SK-N-SH treated with all-trans-retinoic acid at 6 μM for 48 hours (cell line): ENCODE data around the gene CPLX1.

Experiments
- ATAC-seq: fragments of 200-7000 bp; cut with Tn5 transposase; 3 replicates; pipeline ENCODE4 v1.9.1; 2020; ENCODE audit warnings: mild to moderate bottlenecking, moderate library complexity
- ARNTL ChIP-seq: fragments of 450-650 bp; formaldehyde crosslinking; IDR thresholded peaks from 2 replicates; pipeline ENCODE4 v1.5.0; 2020; ENCODE audit warnings: low read depth, mild to moderate bottlenecking, moderate library complexity, borderline replicate concordance
- BACH2 ChIP-seq: fragments of 250-450 bp; sonication (Bioruptor Pico); IDR thresholded peaks from 2 replicates; pipeline ENCODE4 v1.9.0; 2021; ENCODE audit warnings: mild to moderate bottlenecking, borderline replicate concordance
- CSDC2 ChIP-seq: fragments of 250-450 bp; sonication (Bioruptor Pico); IDR thresholded peaks from 2 replicates; pipeline ENCODE4 v1.5.0; 2020; ENCODE audit warnings: mild to moderate bottlenecking, moderate library complexity
- ESRRG ChIP-seq: fragments of 250-450 bp; sonication (Bioruptor Pico); IDR thresholded peaks from 2 replicates; pipeline ENCODE4 v1.6.1; 2021; ENCODE audit warnings: mild to moderate bottlenecking
- GLIS3 ChIP-seq: fragments of 250-450 bp; sonication (Bioruptor Pico); IDR thresholded peaks from 2 replicates; pipeline ENCODE4 v1.5.0; 2020; ENCODE audit warnings: mild to moderate bottlenecking, moderate library complexity
- ISL1 ChIP-seq: fragments of 250-450 bp; sonication (Bioruptor Pico); IDR thresholded peaks from 2 replicates; pipeline ENCODE4 v2.1.2; 2022; ENCODE audit warnings: mild to moderate bottlenecking, moderate library complexity
- OSR1 ChIP-seq: fragments of 250-450 bp; sonication (Bioruptor Pico); IDR thresholded peaks from 2 replicates; pipeline ENCODE4 v1.8.0; 2022; ENCODE audit warnings: moderate library complexity, mild to moderate bottlenecking, inconsistent platforms
- PPARA ChIP-seq: fragments of 250-450 bp; sonication (Bioruptor Pico); IDR thresholded peaks from 2 replicates; pipeline ENCODE4 v1.5.0; 2020; ENCODE audit warnings: mild to moderate bottlenecking, borderline replicate concordance
- RARB ChIP-seq: fragments of 250-450 bp; sonication (Bioruptor Pico); IDR thresholded peaks from 2 replicates; pipeline ENCODE4 v1.8.0; 2021; ENCODE audit warnings: mild to moderate bottlenecking, moderate library complexity
- SNAI2 ChIP-seq: fragments of 250-450 bp; sonication (Bioruptor Pico); IDR thresholded peaks from 2 replicates; pipeline ENCODE4 v1.5.0; 2020; ENCODE audit warnings: mild to moderate bottlenecking, moderate library complexity
- TCF4 ChIP-seq: fragments of 250-450 bp; sonication (Bioruptor Pico); IDR thresholded peaks from 2 replicates; pipeline ENCODE4 v1.8.0; 2021; ENCODE audit warnings: mild to moderate bottlenecking, moderate library complexity, borderline replicate concordance
- TOX ChIP-seq: fragments of 250-450 bp; sonication (Bioruptor Pico); IDR thresholded peaks from 2 replicates; pipeline ENCODE4 v1.8.0; 2021; ENCODE audit warnings: mild to moderate bottlenecking, moderate library complexity, borderline replicate concordance
- ZC3H10 ChIP-seq: fragments of 250-450 bp; sonication (Bioruptor Pico); IDR thresholded peaks from 2 replicates; pipeline ENCODE4 v1.5.1; 2021; ENCODE audit warnings: mild to moderate bottlenecking, moderate library complexity
- ZFP3 ChIP-seq: fragments of 250-450 bp; sonication (Bioruptor Pico); IDR thresholded peaks from 2 replicates; pipeline ENCODE4 v1.5.0; 2020; ENCODE audit warnings: mild to moderate bottlenecking, moderate library complexity
- ZNF565 ChIP-seq: fragments of 450-650 bp; formaldehyde crosslinking; conservative IDR thresholded peaks from 2 replicates; pipeline ENCODE4 v1.5.0; 2020; ENCODE audit warnings: low read depth, mild to moderate bottlenecking, moderate library complexity
- ZNF70 ChIP-seq: fragments of 450-650 bp; formaldehyde crosslinking; IDR thresholded peaks from 2 replicates; pipeline ENCODE4 v1.5.0; 2020; ENCODE audit warnings: mild to moderate bottlenecking, moderate library complexity
- ZNF8 ChIP-seq: fragments of 450-650 bp; formaldehyde crosslinking; IDR thresholded peaks from 2 replicates; pipeline ENCODE4 v1.5.0; 2020; ENCODE audit warnings: mild to moderate bottlenecking, moderate library complexity
- TF ChIP-seq, protein P1 (sequence below): fragments of 250-450 bp; sonication (Bioruptor Pico); IDR thresholded peaks from 2 replicates; pipeline ENCODE4 v1.8.0; 2020; ENCODE audit warnings: mild to moderate bottlenecking, moderate library complexity, borderline replicate concordance
- TF ChIP-seq, protein P2 (sequence below): fragments of 250-450 bp; sonication (Bioruptor Pico); IDR thresholded peaks from 2 replicates; pipeline ENCODE4 v1.5.0; 2020; ENCODE audit warnings: mild to moderate bottlenecking, moderate library complexity
- TF ChIP-seq, protein P3 (sequence below): fragments of 250-450 bp; sonication (Bioruptor Pico); IDR thresholded peaks from 2 replicates; pipeline ENCODE4 v1.5.1; 2020; ENCODE audit warnings: low read depth, mild to moderate bottlenecking, moderate library complexity
- TF ChIP-seq, protein P4 (sequence below): fragments of 250-450 bp; sonication (Bioruptor Pico); IDR thresholded peaks from 2 replicates; pipeline ENCODE4 v1.5.1; 2021; ENCODE audit warnings: mild to moderate bottlenecking, moderate library complexity
- TF ChIP-seq, protein P5 (sequence below): fragments of 250-450 bp; sonication (Bioruptor Pico); IDR thresholded peaks from 2 replicates; pipeline ENCODE4 v1.8.0; 2021; ENCODE audit warnings: low read depth, mild to moderate bottlenecking, moderate library complexity, borderline replicate concordance

Gene CPLX1

DNA sequence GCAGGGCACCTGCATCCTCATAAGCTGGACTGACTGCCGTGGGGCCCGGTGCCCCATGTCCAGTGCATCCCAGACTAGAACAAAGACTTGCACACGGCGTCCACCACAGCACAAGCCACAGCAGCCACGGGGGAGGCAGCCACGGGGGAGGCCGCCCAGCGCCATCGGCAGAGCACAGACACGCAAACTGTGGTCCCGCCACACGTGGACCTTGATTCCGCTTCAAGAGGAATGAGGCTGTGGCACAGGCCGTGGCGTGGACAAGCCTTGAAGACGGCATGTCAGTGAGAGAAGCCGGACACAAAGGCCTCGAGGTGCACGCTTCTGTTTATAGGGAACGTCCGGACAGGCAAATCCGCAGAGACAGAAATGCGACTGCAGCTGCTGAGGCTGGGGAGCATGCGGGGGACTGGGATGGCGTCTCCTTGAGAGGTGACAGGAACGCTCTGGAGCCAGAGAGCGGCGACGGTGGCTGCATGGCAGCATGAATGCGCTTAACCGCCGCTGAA lies 10.1 kb upstream of the CPLX1 start:
- ATAC-seq, result no peak; the same call in 2 of the 3 replicates
- TF ChIP-seq, protein P1, sequence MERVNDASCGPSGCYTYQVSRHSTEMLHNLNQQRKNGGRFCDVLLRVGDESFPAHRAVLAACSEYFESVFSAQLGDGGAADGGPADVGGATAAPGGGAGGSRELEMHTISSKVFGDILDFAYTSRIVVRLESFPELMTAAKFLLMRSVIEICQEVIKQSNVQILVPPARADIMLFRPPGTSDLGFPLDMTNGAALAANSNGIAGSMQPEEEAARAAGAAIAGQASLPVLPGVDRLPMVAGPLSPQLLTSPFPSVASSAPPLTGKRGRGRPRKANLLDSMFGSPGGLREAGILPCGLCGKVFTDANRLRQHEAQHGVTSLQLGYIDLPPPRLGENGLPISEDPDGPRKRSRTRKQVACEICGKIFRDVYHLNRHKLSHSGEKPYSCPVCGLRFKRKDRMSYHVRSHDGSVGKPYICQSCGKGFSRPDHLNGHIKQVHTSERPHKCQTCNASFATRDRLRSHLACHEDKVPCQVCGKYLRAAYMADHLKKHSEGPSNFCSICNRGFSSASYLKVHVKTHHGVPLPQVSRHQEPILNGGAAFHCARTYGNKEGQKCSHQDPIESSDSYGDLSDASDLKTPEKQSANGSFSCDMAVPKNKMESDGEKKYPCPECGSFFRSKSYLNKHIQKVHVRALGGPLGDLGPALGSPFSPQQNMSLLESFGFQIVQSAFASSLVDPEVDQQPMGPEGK (CRISPR knock-in tag), result no peak
- no peak for TF ChIP-seq TOX (CRISPR knock-in tag)
- no peak for TF ChIP-seq ZFP3 (CRISPR knock-in tag)
- no peak for TF ChIP-seq ARNTL (CRISPR knock-in tag)
- TF ChIP-seq, protein P2, sequence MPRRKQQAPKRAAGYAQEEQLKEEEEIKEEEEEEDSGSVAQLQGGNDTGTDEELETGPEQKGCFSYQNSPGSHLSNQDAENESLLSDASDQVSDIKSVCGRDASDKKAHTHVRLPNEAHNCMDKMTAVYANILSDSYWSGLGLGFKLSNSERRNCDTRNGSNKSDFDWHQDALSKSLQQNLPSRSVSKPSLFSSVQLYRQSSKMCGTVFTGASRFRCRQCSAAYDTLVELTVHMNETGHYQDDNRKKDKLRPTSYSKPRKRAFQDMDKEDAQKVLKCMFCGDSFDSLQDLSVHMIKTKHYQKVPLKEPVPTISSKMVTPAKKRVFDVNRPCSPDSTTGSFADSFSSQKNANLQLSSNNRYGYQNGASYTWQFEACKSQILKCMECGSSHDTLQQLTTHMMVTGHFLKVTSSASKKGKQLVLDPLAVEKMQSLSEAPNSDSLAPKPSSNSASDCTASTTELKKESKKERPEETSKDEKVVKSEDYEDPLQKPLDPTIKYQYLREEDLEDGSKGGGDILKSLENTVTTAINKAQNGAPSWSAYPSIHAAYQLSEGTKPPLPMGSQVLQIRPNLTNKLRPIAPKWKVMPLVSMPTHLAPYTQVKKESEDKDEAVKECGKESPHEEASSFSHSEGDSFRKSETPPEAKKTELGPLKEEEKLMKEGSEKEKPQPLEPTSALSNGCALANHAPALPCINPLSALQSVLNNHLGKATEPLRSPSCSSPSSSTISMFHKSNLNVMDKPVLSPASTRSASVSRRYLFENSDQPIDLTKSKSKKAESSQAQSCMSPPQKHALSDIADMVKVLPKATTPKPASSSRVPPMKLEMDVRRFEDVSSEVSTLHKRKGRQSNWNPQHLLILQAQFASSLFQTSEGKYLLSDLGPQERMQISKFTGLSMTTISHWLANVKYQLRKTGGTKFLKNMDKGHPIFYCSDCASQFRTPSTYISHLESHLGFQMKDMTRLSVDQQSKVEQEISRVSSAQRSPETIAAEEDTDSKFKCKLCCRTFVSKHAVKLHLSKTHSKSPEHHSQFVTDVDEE (CRISPR knock-in tag), result no peak
- no peak for TF ChIP-seq OSR1 (CRISPR knock-in tag)
- no peak for TF ChIP-seq ZC3H10
- TF ChIP-seq PPARA (CRISPR knock-in tag), result no peak
- no peak for TF ChIP-seq GLIS3
- TF ChIP-seq, protein P3, sequence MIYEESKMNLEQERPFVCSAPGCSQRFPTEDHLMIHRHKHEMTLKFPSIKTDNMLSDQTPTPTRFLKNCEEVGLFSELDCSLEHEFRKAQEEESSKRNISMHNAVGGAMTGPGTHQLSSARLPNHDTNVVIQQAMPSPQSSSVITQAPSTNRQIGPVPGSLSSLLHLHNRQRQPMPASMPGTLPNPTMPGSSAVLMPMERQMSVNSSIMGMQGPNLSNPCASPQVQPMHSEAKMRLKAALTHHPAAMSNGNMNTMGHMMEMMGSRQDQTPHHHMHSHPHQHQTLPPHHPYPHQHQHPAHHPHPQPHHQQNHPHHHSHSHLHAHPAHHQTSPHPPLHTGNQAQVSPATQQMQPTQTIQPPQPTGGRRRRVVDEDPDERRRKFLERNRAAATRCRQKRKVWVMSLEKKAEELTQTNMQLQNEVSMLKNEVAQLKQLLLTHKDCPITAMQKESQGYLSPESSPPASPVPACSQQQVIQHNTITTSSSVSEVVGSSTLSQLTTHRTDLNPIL, result no peak
- TF ChIP-seq, protein P4, sequence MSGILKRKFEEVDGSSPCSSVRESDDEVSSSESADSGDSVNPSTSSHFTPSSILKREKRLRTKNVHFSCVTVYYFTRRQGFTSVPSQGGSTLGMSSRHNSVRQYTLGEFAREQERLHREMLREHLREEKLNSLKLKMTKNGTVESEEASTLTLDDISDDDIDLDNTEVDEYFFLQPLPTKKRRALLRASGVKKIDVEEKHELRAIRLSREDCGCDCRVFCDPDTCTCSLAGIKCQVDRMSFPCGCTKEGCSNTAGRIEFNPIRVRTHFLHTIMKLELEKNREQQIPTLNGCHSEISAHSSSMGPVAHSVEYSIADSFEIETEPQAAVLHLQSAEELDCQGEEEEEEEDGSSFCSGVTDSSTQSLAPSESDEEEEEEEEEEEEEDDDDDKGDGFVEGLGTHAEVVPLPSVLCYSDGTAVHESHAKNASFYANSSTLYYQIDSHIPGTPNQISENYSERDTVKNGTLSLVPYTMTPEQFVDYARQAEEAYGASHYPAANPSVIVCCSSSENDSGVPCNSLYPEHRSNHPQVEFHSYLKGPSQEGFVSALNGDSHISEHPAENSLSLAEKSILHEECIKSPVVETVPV (CRISPR knock-in tag), result no peak
- no peak for TF ChIP-seq ZNF8 (CRISPR knock-in tag)
- no peak for TF ChIP-seq ZNF565 (CRISPR knock-in tag)
- TF ChIP-seq BACH2 (CRISPR knock-in tag), result no peak
- no peak for TF ChIP-seq ZNF70 (CRISPR knock-in tag)
- TF ChIP-seq ISL1 (CRISPR knock-in tag), result no peak
- TF ChIP-seq, protein P5, sequence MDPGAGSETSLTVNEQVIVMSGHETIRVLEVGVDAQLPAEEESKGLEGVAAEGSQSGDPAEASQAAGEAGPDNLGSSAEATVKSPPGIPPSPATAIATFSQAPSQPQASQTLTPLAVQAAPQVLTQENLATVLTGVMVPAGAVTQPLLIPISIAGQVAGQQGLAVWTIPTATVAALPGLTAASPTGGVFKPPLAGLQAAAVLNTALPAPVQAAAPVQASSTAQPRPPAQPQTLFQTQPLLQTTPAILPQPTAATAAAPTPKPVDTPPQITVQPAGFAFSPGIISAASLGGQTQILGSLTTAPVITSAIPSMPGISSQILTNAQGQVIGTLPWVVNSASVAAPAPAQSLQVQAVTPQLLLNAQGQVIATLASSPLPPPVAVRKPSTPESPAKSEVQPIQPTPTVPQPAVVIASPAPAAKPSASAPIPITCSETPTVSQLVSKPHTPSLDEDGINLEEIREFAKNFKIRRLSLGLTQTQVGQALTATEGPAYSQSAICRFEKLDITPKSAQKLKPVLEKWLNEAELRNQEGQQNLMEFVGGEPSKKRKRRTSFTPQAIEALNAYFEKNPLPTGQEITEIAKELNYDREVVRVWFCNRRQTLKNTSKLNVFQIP, result no peak
- TF ChIP-seq TCF4 (CRISPR knock-in tag), result no peak
- no peak for TF ChIP-seq RARB
- TF ChIP-seq, all 23 proteins: peak for 0

DNA sequence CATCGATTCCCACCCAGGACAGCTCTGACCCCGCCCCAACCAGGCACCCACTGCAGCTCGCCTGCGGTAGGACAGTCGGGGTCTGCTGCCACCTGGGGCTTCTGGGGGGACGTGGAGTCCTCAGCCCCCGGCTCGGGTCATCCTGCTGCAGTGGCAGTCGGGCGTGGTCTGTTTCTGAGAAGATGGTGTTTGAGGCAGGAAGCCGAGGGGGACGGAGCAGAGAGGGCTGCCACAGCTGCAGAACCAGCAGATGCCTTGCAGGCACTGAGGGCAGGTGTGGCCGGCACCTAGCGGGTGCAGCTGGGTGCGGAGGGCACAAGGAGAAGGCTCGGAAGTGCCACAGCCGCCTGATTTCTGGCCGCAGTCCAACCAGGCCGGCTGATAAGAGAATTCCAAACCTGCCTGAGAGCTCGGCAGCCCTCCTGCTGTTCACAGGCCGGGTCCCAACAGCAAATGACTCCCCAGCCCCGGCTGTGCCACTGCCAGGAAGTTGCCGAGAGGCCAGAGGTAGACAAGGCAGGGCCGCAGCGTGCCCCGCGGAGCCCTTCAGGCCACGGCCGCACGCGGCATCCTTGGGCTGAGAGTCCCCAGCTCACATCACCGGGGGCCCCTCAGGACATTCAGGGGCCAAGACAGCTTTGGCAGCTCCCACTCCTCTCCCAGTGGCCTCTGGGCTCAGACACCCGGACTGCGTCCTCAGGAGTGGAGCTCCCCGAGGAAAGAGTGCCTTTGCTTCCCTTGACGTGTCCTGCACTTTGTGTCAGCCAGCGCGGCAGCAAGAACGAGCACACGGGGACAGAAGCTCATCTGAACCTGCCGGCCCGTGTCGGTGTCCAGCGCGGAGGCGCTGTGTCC lies 9.4 kb upstream of the CPLX1 start:
- no peak; the same call in 2 of the 3 replicates for ATAC-seq
- no peak for TF ChIP-seq GLIS3
- no peak for TF ChIP-seq TCF4 (CRISPR knock-in tag)
- TF ChIP-seq, protein P1 (CRISPR knock-in tag), result no peak
- TF ChIP-seq, protein P5, result no peak
- TF ChIP-seq ARNTL (CRISPR knock-in tag), result no peak
- no peak for TF ChIP-seq ZNF565 (CRISPR knock-in tag)
- TF ChIP-seq, protein P2 (CRISPR knock-in tag), result no peak
- no peak for TF ChIP-seq TOX (CRISPR knock-in tag)
- no peak for TF ChIP-seq SNAI2 (CRISPR knock-in tag)
- no peak for TF ChIP-seq OSR1 (CRISPR knock-in tag)
- no peak for TF ChIP-seq ESRRG
- no peak for TF ChIP-seq RARB
- TF ChIP-seq CSDC2 (CRISPR knock-in tag), result no peak
